Stimulated activated CD4-positive, alpha-beta T cell treated with anti-CD3 and anti-CD28 coated beads, Interleukin-4, amount 100 ng/mL, for 24 hours (primary cell): ENCODE data around the gene MARCHF3.
"Not testable (repeated sequence)": the region's sequence is repeated elsewhere in the genome, so short reads cannot be mapped to it uniquely, and the experiment has no call there.

Experiments
- DNase-seq: peaks from one replicate; pipeline ENCODE4 v3.0.0-alpha.2; 2020

The MARCHF3 gene

DNA sequence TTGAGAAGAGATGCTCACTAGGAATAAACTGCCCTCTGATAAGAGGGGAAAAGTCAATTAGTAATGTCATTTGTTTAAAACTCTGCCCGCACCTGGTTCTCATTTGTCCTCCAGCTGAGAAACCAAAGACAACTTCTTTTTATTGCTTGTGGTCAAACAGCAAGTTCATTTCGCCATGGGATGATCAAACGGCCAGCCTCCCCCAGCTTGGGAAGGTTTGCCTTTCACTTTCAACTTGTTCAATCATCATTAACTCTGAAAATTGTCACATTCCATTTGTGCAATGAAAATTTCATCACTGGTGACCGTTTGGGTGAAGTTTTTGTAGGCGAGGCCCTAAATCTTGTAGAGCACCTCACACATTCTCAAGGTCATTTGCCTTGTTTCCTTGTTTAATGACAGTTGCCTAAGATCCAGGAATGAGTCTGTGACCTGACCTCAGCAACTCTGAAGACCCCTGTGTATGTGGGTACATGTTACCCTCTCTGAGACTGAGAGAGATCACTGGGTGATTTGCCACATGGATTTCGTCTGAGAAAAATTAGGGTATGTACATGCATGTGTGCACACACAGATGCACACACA is 117.7 kb downstream of the MARCHF3 start:
- DNase-seq: no peak

DNA sequence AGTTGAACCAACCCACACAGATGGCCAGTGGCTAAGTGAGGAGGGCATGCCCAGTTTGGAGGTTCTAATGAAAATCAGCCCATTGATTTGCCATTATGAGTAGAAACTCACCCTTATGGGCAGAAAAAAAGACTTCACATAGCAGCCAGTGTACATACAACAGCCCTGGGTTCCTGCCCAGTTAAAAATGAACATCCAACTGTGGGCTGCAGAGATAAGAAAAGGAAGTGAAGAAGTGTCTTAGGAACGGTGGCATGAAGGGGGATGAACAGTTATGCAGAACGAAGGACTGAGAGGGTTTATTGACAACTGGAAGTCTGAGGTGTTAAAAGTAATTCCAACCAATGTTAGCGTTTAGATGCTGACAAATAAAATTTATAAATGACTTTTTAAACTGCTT is 118.4 kb downstream of the MARCHF3 start:
- no peak for DNase-seq

DNA sequence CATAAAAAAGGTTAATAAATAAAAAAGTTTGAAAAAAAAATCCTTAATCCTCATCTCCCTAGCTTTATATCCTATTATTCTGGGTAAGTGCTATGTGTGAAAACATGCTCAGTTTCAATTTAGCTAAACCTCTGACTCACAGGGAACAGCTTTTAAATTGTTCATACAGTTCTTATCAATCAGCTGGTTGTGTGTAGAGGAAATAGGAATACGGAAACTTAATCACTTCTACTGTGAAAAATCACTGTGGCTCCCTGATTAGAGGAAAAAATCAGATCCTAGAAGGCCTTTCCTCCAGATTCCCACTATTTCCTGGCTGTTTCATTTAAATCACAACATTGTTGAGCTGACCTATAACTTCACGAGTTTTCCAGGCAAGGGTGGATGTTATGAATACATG is 120.5 kb downstream of the MARCHF3 start:
- DNase-seq: no peak

DNA sequence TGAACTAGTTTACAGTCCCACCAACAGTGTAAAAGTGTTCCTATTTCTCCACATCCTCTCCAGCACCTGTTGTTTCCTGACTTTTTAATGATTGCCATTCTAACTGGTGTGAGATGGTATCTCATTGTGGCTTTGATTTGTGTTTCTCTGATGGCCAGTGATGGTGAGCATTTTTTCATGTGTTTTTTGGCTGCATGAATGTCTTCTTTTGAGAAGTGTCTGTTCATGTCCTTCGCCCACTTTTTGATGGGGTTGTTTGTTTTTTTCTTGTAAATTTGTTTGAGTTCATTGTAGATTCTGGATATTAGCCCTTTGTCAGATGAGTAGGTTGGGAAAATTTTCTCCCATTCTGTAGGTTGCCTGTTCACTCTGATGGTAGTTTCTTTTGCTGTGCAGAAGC is 126.0 kb downstream of the MARCHF3 start:
- DNase-seq: not testable (repeated sequence)

DNA sequence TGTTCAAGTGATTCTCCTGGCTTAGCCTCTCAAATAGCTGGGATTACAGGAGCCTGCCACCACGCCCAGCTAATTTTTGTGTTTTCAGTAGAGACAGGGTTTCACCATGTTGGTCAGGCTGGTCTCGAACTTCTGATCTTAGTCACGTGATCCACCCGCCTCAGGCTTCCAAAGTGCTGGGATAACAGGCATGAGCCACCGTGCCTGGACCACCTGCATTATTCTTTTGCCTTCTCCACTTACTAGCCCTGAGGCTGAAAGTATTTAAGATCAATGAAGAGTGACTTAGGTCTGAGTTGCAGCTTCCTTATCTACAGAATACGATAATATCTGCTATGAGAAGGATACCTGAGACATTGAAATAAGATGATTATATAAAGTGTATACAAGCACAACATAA is 129.6 kb downstream of the MARCHF3 start:
- DNase-seq: no peak

DNA sequence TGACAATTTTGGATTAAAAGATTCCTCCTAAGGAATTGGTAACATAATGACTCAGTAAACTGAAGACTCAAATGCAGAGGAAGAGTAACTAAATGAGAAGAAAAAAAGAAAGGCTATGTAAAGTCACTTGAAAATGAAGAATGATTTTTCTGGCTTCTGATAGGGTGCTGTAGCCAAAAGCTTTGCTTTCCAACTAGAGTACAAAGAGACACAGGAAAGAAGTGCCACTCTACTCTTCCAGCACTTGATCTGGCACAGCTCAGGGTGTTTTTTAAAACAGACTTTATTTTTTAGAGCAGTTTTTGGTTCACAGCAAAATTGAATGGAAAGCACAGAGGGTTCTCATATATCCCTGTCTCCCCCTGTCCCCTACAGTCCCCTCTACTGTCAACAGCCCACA is 130.9 kb downstream of the MARCHF3 start:
- DNase-seq: no peak

DNA sequence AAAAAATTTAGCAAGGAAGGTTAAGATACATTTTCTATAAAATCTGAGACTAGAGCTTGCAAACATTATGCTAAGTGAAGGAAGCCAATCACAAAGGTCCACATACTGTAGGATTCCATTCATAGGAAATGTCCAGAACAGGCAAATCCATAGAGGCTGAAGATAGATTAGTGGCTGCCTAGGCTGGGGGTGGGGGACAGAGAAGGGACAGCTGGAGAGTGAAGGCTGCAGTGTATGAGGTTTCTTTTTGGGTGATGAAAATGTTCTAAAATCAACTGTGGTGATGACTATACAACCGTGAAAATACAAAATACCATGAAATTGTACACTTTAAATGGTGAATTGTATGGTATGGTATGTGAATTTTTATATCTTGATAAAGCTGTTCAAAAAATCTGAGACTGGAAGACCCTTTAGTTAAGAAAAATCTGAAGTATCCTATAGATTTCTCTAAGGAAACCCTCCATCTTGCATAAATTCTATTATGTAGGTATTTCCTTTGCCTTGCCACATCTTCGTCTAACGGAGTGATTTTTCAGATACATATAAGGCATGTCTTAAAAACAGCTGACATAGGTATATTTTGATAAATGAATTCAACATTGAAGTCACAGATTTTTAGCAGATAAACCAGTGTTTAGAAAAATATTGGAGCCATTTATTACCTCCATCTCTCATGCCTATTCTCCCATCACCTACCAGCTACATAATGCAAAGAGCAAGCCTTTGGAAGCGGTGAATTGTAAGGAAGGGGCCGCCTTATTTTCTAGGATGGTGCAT is 132.3 kb downstream of the MARCHF3 start:
- DNase-seq: no peak

DNA sequence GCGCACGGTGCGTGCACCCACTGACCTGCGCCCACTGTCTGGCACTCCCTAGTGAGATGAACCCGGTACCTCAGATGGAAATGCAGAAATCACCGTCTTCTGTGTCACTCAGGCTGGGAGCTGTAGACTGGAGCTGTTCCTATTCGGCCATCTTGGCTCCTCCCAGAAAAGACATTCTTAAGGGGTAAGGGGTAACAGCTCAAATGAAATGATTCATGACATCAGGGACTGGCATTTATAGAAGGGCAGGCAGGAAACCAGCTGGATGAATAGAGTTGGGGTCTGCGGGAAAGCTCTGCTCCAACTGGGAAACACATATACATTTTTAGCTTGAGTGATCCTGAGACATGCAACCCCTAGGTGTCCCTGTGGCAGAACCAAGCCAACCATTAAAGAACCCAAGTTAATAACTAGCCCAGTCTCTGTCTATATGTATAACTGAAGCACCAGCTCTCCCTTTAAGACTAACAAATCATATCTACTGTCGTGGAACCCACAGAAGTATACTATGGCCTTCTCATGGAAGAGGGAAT is 134.1 kb downstream of the MARCHF3 start:
- DNase-seq: no peak

DNA sequence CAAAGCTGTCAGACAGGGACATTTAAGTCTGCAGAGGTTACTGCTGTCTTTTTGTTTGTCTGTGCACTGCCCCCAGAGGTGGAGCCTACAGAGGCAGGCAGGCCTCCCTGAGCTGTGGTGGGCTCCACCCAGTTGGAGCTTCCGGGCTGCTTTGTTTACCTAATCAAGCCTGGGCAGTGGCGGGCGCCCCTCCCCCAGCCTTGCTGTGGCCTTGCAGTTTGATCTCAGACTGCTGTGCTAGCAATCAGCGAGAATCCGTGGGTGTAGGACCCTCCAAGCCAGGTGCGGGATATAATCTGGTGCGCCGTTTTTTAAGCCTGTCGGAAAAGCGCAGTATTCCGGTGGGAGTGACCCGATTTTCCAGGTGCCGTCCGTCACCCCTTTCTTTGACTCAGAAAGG is 134.6 kb downstream of the MARCHF3 start:
- DNase-seq: not testable (repeated sequence)

DNA sequence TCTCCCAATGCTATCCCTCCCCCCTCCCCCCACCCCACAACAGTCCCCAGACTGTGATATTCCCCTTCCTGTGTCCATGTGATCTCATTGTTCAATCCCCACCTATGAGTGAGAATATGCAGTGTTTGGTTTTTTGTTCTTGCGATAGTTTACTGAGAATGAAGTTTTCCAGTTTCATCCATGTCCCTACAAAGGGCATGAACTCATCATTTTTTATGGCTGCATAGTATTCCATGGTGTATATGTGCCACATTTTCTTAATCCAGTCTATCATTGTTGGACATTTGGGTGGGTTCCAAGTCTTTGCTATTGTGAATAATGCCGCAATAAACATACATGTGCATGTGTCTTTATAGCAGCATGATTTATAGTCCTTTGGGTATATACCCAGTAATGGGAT is 139.9 kb downstream of the MARCHF3 start:
- DNase-seq: not testable (repeated sequence)

DNA sequence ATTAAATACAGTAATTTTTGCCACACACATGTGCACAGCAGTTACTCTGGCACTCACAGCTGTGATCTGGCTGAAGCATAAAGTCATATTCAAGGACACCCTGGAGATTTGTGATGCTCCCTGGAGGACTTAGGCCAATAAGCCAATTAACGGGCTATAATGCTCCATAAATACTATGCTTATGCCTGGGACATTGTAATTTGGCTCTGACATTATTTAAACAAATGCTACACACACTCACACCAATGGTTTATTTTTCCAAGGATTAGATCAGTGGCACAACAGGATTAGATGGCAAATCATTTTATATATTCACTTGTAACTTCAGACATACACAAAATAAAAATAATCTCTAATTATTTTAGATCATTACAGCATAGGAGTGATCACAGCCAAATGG is 142.2 kb downstream of the MARCHF3 start:
- DNase-seq: no peak

DNA sequence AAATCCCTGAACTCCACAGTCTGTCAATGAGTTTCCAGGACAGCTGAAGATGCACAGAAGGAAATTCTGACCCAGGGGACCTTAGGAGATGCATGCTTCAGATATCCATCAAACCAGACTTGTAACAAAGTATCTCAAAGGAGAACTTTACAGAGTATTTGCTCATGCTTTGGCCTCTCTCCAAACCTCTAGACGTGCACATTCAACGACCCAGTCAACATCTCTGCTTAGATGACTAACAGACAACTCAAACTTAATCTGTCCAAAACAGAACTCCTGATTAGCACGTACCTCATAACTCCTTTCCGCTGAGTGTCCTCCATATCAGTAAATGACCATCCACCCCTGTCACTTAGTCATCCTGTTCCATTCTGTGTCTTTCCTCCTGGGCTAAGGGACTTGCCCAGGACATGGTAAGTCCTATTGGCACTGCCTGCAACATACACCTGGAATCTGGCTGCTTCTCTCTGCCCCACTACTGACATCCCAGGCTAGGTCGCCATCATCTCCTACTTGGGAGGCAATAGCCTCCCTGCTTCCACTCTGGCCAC is 146.0 kb downstream of the MARCHF3 start:
- no peak for DNase-seq

DNA sequence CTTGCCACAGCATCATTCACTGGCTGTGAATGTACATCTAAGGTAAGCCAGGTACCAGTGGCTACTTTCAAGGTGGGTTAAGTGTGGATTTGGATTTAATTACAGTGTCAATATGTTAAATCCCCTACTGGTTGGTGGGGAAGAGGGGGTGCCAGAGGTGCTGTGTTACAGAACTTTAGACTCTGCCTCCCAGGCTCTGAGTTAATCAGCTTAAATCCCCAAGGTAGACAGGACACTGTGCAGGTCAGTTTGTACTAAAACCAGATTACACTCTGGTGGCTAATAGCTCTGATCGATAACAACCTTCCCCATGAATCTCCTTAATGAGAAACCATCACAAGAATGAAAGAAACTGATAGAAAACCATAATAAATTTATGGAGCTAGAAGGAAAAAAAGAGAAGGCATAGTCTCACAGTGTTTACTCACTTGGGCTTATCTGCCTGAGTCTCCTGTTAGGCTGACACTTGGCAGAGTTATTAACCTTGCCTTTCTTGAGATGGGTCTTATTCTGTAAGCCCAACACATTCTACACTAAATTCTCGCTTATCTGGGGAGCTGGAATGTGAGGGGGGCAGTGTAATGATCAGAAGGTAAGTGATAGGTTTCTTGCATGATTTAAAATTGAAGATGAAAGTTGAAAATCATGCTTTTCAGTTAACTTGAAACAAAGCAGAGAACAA is 146.7 kb downstream of the MARCHF3 start:
- no peak for DNase-seq

DNA sequence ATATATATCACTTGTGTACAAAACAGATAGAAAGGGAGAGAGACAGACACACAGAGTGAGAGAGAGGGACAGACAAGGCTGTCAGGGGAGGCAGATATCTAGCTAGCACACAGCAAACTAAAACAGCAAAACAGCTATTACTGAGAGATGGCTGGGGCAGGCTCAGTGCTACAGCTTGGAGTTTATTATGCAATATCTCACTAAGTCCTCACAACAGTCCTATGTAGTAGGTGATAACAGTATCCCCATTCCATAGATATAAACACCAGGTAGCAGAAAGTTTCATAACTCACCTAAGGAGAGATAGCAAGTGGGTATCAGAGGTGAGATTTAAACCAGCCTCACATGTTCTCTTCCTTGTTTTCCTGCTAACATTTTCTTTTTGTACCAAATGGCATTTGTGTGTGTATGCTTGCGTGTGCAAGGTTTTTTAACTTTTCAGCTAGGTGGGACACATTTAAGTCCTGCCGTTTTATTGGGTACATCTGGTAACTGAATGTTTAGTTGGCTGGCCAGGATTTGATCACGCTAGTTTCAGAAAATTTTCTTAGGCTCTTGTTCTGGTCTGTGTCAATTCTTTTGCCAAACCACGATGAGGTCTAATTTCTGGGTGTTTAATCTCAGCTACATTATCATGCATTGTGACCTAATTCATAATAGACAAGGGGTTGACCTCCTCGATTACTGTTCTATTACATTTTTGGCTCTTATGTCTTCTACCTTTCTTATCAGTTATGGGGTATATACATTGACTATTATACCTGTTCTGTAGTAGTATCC is 148.3 kb downstream of the MARCHF3 start:
- no peak for DNase-seq

DNA sequence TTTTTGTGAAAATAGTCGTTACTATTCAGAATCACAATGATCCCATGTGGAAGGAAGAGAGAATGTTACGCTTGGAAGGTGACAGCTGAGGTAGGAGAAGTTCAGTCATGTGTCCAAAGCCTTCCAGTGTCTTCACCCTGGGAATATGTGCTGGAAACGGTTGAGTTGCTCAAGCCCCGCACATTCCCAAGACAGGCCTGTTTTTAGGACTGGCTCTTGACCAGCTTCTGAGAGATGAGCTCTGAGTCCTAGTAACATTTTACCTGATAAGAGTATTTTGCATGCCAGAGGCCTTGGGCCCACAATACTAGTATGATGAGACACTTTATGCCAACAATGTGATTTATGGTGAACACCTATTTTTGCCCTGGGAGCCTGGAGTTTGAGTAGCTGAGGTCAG is 151.7 kb downstream of the MARCHF3 start:
- no peak for DNase-seq

DNA sequence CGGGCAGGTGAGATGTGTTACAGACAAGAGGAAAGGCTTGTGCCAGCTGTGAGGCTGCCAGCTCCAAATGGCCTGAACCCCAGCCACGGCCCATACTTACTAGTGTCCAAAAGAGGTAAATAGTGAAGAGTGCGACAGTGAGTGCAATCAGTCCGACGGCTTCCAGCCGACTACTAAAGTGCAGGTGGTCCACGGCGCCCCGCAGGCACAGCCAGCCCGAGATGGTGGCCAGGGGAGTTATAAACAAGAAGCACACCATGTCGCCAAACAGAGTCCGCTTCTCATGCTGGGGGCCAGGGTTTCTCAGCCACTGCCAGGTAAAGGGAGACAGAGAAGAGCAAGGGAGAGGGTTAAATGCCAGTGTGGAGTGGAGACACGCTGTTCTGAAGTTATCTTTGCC is 152.3 kb downstream of the MARCHF3 start:
- no peak for DNase-seq

DNA sequence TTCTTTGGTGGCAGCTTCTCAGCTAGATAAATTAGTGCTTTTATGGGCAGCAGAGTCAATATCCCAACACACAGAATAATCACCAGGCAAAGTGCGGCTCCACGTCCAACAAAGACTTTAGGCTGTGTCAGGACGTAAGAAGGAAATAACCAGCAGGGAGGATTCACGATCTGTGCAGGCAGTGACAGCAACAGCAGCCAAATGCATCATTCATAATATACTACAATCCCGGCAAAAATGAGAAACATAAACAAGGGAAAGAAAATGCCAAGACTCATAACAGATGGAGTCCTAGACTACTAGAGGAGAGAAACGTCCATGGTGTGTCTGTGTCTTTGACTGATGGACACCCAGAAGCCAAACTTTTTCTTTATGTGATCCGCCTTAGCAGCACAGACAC is 152.8 kb downstream of the MARCHF3 start:
- no peak for DNase-seq

DNA sequence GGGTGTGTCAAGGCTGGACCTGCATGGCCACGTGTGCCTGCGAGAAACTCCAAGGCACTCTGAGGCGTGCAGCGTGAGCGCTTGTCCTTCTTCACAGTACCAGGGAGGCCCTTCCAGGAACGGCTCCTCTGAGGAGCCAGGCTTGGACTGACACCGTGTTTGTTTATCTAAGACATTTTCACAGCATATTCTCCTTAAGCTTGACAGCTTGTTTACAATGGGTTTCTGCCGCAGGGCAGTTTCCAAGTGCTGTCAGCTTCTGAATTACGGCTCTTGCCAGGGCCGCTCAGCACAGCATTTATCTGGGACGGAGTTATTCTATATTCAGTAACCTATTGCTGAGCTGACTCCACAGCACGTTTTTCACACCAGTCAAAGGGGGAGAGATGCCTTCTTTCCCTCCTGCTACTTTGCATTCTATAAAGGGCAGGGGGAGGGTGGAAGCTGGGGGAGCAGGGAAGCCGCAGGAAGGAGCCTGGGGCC is 155.0 kb downstream of the MARCHF3 start:
- no peak for DNase-seq

DNA sequence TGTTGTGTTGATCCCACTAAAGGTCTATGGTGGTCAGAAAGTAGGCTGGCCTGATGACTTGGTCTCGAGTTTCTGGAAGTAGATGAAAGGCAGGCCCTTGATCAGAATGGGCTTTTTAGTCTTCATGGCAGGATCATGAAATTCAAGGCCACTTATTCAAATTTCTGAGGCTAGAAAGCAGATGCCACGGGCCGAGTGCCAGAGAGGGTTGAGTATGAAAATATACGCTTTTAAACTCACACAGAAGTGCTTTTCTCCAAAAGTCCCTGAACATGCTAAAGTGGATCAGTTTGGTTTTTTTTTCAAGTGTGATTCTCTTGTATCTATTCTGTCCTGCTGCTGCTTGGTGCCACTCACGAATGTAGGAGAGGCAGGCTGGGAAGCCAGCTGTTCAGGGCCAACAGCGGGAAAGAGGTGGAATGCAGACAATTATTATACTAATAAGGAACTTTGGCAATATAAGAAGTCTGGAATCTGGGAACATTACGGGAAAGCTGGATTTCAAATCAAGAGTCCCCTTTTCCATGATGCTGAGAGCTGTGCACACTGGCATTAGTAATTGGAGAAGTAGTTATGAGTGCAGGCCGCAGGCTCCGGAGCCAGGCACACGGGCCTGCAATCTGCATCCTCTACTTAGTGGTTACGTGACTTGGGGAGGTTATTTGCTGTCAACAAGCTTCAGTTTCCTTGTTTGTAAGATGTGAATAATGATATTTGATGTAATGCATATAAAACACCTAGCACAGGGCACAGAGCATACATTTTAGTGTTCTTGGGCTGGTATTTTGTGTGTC is 157.6 kb downstream of the MARCHF3 start:
- no peak for DNase-seq

DNA sequence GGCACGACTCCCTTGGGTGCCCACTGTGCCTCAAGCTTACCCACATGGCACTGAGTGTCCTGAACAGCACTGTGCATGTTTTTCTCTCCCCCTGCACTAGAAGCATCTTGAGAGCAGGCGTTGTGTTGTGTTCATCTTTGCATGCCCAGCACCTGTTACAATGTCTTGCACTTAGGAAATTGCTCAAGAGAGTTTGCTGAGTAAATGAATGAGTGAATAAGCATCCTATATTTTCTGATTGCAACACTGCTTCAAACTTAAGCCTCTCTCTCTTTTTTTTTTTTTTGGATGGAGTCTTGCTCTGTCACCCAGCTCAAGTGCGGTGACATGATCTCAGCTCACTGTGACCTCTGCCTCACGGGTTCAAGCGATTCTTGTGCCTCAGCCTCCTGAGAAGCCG is 158.9 kb downstream of the MARCHF3 start:
- DNase-seq: no peak

DNA sequence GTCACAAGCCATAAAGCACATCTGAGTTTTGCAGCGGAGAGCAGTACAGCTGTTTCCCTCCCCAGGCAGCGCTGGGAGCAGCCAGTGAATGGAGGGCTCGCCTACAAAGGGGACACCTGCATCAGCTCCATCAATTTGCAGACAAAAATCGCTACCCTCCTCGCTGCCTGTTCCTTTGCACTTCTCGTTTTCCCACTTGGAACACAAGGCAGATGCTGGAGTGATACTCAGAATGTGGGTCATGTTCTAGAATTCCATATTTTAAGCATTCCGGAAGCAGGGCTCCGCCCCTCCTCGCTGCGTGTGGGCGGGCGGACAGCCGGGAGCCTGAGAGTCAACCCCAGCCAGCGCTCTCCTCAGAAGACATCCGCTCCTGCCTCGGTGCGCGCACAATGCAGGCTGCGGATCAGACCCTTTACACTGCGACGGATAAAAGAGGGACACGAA is 161.3 kb downstream of the MARCHF3 start:
- DNase-seq: no peak
